GM18511 (cell line): ENCODE data around the gene CFAP20DC.
A peak's percentile ranks its signal among the peaks of the same experiment; 100 is the strongest.
"Not testable (repeated sequence)": the region's sequence is repeated elsewhere in the genome, so short reads cannot be mapped to it uniquely, and the experiment has no call there.

Source experiments
- ATAC-seq: cut with Tn5 transposase; IDR thresholded peaks from one replicate; pipeline ENCODE4 v1.9.1; 2021; ENCODE audit warnings: mild to moderate bottlenecking, moderate library complexity; ENCODE audit not compliant: unreplicated experiment

CFAP20DC gene

GRCh38 chr3:58706395-58707167 lies 343.2 kb downstream of the CFAP20DC start:
- ATAC-seq = no peak

DNA sequence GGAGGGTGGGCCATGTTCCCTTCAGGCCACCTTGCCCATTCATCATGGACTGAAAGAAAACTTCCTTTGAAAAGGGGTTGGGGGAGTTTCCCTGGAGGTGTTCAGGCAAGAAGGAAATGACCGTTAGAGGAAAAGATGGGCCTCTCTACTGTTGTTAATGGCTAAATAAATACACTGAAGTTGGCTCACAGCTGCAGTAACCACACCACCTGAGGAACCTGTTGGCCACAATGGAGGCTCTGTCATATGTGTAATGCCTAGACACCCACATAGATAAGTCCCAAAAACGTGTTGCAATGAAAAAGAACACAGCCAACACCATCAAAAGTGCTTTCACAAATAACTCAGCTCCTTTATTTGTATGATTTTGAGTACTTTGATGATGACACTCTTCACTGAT lies 345.1 kb downstream of the CFAP20DC start:
- ATAC-seq = no peak

- ATAC-seq = not testable (repeated sequence)
Measured at GRCh38 chr3:58704304-58704703, 345.5 kb downstream of the CFAP20DC start.

DNA sequence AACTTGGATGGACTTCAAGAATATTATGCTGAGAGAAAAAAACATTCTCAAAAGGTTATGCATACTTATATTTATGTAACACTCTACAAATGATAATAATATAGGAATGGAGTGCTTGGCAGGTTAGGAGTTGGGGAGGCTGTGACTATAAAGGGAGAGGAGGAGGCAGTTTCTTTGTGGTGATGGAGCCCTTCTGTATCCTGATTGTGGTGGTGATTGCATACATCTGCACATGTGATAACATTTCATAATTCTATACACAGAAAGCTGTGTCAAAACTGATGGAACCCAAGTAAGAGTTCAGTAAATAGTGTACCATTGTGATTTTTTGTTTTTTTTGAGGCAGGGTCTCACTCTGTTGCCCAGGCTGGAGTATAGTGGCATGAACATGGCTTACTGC lies 351.6 kb downstream of the CFAP20DC start:
- ATAC-seq = no peak

DNA sequence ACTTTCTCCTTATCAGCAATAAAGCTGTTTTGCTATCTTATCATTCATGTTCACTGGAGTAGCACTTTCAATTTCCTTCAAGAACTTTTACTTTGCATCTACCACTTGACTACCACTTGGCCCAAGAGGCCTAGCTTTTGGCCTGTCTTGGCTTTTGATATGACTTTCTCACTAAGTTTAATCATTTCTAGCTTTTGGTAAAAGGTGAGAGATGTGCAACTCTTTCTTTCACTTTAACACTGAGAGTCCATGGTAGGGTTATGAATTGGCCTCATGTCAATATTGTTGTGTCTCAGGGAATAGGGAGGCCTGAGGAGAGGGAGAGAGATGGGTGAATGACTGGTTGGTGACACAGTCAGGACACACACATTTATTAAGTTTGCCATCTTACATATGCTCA lies 352.3 kb downstream of the CFAP20DC start:
- ATAC-seq = peak; percentile 65

DNA sequence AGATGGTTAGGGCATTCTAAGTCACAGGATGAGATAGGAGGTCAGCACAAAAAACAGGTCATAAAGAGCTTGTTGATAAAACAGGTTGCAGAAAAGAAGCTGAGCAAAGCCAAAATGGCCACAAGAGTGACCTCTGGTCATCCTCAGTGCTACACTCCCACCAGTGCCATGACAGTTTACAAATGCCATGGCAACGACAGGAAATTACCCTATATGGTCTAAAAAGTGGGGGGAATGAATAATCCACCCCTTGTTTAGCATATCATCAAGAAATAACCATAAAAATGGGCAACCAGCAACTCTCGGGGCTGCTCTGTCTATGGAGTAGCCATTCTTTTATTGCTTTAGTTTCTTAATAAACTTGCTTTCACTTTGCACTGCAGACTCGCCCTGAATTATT lies 353.0 kb downstream of the CFAP20DC start:
- not testable (repeated sequence) for ATAC-seq

DNA sequence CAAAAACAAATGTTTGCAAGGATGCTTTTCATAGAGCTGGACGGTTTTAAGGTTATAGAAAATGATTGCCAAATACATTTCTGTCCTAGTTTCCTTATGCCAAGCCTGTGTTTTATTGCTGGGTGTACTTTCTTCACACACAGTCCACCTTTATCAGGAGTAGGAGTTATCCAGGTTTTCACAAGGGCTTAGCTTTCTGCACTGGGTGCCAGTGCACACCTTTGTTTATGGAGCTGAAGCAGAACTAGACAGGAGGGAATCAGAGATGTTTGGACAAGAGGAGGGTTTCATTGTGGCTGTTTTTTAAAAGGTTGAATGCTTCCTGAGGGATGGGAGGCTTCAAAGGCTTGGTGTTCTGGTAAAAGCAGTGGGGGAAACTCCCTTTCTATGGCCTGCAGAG lies 353.7 kb downstream of the CFAP20DC start:
- no peak for ATAC-seq

DNA sequence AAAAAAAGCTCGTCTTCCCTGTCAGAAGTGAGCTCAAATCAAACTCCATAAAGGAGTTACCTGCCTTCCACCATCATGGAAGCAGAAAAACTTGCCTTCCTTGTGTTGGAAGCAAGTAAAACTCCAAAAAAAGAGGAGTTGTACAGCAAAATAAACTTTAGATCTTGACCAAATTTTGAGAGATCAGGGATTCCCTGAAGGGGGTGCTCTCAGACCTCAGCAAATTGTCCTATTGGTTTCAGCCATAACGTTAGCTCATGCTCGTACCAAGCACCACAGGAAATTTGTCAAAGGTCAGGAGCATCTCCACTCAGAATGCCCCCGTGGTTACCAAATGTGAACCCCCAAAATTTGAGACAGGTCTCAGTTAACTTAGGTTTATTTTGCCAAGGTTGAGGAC lies 354.5 kb downstream of the CFAP20DC start:
- not testable (repeated sequence) for ATAC-seq

GRCh38 chr3:58693940-58694850 lies 355.6 kb downstream of the CFAP20DC start:
- ATAC-seq = peak; percentile 66

DNA sequence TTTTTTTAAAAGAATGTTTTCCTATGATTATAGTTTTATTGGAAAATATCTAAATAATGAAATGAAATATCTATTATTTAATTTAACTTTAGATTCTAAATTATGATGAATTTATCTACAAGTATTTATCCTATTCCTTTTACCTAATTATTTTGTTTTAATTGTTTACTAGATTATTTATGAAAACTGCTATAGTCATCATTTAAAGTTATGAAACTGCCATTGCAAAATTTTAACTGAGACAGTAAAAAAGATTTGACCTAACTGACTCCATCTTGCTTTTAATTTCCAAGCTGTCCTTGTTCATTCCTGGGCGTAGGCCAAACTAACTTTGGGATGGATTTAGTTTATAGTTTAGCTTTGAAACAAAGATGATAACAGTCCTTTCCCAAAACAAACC lies 357.3 kb downstream of the CFAP20DC start:
- no peak for ATAC-seq
